ENCODE results near the gene RFX8.

GRCh38 chr2:101442042-101442666 is 32.8 kb downstream of the RFX8 start:
- TF ChIP-seq CTCF (IDR thresholded peaks at IDR 0.05 in 4 of 5, conservative IDR thresholded peaks at IDR 0.05 in 1 of 5) (no peak), POLR2A (IDR thresholded peaks at IDR 0.05) (no peak)

Measured in gastrocnemius medialis (tissue), 4 donors.